Progenitor cell of endocrine pancreas (in vitro differentiated cells): Measurements from ENCODE around the gene SGPL1. TPM values are rescaled to one million over a fixed set of nuclear protein-coding genes. Genes with fewer than 3 reads are reported as not detected.

ENCODE experiments used
- DNase-seq: peaks from one replicate; pipeline ENCODE4 v3.0.0; 2021; ENCODE audit warnings: low spot score; ENCODE audit not compliant: unreplicated experiment
- H3K27ac Mint-ChIP-seq: 2 replicates; pipeline ENCODE4 v1.8.0; 2021; ENCODE audit warnings: mild to moderate bottlenecking, moderate library complexity, mixed read lengths
- H3K27me3 Mint-ChIP-seq: 2 replicates; pipeline ENCODE4 v1.8.0; 2021; ENCODE audit warnings: mixed read lengths
- H3K36me3 Mint-ChIP-seq: 2 replicates; pipeline ENCODE4 v1.8.0; 2022; ENCODE audit warnings: mixed read lengths; ENCODE audit not compliant: insufficient read depth
- H3K4me1 Mint-ChIP-seq: 2 replicates; pipeline ENCODE4 v1.8.0; 2021; ENCODE audit warnings: low read depth, mixed read lengths
- H3K4me3 Mint-ChIP-seq: 2 replicates; pipeline ENCODE4 v1.8.0; 2021; ENCODE audit warnings: low read depth, mild to moderate bottlenecking, moderate library complexity, mixed read lengths
- H3K9me3 Mint-ChIP-seq: 2 replicates; pipeline ENCODE4 v1.8.0; 2021; ENCODE audit warnings: low read depth, mixed read lengths
- CTCF ChIP-seq: fragments of 200-600 bp; sonication (generic); IDR thresholded peaks from one replicate; pipeline ENCODE4 v1.5.0; 2021; ENCODE audit warnings: antibody characterized with exemption, mild to moderate bottlenecking; ENCODE audit not compliant: unreplicated experiment
- total RNA-seq: library from RNA; stranded (reverse); gene quantifications from 2 replicates; pipeline ENCODE4 v1.2.1, GENCODE V29; 2021

SGPL1 gene
- total RNA-seq, 1 donor from 2014 or later: 82.1 TPM

GRCh38 chr10:70913893-70914240, 98.1 kb downstream of the SGPL1 start:
- no peaks in the 10 kb centered on the region for H3K4me1 Mint-ChIP-seq
- peaks cover 20% of the 10 kb centered on the region for H3K27me3 Mint-ChIP-seq
- H3K4me3 Mint-ChIP-seq: no peak overlapping the region
- no peak for DNase-seq
- no peak for TF ChIP-seq CTCF
- no peaks in the 10 kb centered on the region for H3K36me3 Mint-ChIP-seq
- H3K27ac Mint-ChIP-seq: no peak overlapping the region
- H3K9me3 Mint-ChIP-seq: no peaks in the 10 kb centered on the region

- Mint-ChIP-seq H3K4me3 (no peak overlapping the region), H3K36me3 (no peaks in the 10 kb centered on the region), H3K27me3 (peaks cover 20% of the 10 kb centered on the region), H3K4me1 (no peaks in the 10 kb centered on the region), H3K27ac (no peak overlapping the region), H3K9me3 (no peaks in the 10 kb centered on the region)
- no peak for TF ChIP-seq CTCF
- no peak for DNase-seq
These were observed 98.6 kb downstream of the SGPL1 start for GRCh38 chr10:70914316-70914864.

GRCh38 chr10:70915206-70915605, 99.5 kb downstream of the SGPL1 start:
- no peaks in the 10 kb centered on the region for H3K36me3 Mint-ChIP-seq
- TF ChIP-seq CTCF: no peak
- no peaks in the 10 kb centered on the region for H3K4me1 Mint-ChIP-seq
- no peak for DNase-seq
- H3K27ac Mint-ChIP-seq: no peak overlapping the region
- H3K27me3 Mint-ChIP-seq: peaks cover 20% of the 10 kb centered on the region
- no peaks in the 10 kb centered on the region for H3K9me3 Mint-ChIP-seq
- no peak overlapping the region for H3K4me3 Mint-ChIP-seq

GRCh38 chr10:70915806-70916205, 100.1 kb downstream of the SGPL1 start:
- no peak overlapping the region for H3K4me3 Mint-ChIP-seq
- H3K36me3 Mint-ChIP-seq: no peaks in the 10 kb centered on the region
- DNase-seq: no peak
- TF ChIP-seq CTCF: no peak
- peaks cover 20% of the 10 kb centered on the region for H3K27me3 Mint-ChIP-seq
- H3K9me3 Mint-ChIP-seq: no peaks in the 10 kb centered on the region
- H3K4me1 Mint-ChIP-seq: no peaks in the 10 kb centered on the region
- H3K27ac Mint-ChIP-seq: no peak overlapping the region

- no peaks in the 10 kb centered on the region for H3K4me1 Mint-ChIP-seq
- no peaks in the 10 kb centered on the region for H3K9me3 Mint-ChIP-seq
- TF ChIP-seq CTCF: no peak
- no peak overlapping the region for H3K27ac Mint-ChIP-seq
- no peak overlapping the region for H3K4me3 Mint-ChIP-seq
- no peaks in the 10 kb centered on the region for H3K36me3 Mint-ChIP-seq
- no peak for DNase-seq
- peaks cover 20% of the 10 kb centered on the region for H3K27me3 Mint-ChIP-seq
These were observed 100.5 kb downstream of the SGPL1 start for GRCh38 chr10:70916241-70916640.
